ENCODE measurements around the gene EHBP1L1.

EHBP1L1 gene

DNA sequence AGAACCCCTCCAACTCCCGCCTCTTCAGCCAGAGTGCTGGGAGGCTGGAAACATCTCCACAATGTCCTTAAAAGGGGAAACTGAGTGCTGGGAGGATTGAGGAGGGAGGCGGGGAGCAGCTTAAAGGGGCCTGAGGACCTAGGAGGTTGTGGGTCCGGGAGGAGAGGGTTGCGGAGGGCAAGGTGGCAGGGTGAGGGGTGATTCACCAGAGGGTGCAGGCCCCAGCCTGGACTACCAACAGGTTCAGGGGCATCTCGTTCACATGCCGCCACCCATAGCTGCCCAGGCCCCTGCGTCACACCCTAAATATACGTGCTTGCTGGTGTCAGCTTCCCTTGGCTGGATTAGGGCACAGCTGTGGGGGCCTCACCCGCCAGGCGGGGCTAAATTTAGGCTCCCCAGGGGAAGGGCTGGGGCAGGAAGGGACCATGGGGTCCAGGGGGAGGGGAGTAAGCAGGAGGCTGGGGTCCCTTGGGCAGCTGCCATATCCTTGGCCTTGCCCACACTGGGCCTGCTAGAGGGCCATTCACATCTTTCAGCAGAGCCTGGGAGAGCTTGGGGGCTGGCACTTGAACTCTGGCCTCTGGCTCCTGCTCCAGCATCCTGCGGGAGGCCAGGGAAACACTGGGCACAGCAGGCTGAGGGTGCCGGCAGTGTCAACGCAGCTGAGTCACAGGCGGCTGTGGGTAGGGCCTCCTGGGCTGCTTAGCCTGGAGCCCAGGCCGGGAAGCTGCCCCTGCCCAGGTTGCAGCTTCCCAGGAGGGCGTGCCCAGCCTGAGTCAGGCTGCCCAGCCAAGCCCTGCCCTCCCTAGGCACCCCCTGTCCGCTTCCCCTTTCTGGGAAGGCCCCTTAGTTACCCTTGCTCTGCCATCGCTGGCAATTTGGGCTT, 1.3 kb downstream of the EHBP1L1 start:
- DNase-seq (ENCODE audit: low read depth in 1 of 2, low spot score in 1 of 2): no peak

DNA sequence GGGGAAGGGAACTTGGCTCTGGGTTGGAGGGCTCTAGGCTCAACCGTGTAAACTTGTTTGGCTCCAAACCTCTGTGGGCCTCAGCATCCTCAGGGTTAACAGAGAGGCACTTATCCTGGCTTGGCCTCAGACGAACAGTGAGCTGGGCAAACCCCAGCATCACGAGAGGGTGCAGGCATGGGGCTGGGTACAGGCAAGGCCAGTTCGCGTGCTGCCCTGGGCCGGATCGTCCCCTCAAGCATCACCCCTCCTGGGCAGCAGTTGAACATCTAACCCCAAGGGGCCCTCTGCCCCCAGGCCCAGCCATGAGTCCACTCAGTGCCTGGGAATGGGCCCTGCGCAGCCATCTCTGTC, 1.9 kb downstream of the EHBP1L1 start:
- DNase-seq (ENCODE audit: low read depth in 1 of 2, low spot score in 1 of 2): no peak

DNA sequence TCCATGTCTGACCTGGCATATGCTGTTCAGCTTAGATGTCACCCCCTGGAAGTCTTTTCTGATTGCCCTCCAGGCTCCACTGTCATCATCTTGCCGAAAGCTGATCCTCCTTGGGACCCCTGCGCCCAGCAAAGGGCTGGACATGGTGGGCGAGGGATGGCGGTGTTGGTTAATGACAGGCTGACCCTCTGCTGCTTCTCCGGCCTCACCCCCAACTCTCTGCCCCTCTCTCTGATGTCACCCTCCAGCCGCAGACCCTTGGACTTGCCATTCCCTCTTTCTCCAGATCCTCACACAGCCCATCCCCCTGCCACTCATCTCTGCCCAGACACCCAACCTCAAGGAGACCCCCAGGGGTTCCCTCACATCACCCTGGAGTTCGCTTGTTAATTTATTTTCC, 2.3 kb downstream of the EHBP1L1 start:
- no peak for DNase-seq (ENCODE audit: low read depth in 1 of 2, low spot score in 1 of 2)

DNA sequence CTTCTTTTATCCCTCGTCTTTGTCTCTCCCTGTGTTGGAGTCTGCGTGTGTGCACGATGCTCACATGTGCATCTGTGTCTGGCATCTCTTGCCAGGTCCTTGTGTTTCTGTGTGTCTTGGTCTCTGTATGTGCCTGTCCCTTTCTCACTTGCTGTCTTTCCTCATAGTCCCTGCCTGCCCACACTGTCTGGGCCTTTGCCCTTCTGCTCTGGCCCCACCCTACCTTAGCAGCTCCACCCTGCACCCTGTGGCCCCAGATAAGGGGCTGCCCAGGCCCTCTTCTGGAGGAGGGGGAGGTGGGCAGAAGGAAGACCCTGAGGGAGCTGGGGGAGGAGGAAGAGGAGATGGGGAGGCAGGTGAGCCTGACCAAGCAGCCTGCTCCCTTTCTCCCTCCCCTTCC, 2.8 kb downstream of the EHBP1L1 start:
- no peak for DNase-seq (ENCODE audit: low read depth in 1 of 2, low spot score in 1 of 2)

DNA sequence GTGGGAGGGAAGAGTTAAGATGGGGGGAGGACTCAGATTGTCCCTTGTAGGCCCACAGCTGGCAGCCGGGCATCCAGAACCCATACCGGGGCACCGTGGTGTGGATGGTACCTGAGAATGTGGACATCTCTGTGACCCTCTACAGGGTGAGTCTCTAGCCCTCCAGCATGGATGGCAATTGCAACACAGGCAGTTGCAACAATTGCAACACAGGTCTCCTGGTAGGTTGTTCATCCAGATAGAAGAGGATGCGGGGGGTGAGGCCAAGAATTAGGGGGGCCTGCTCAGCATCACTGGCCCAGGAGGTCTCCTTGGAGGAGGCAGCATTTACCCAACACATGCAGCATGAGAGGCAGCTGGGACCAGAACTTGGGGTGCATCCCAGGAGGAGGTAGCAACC, 3.4 kb downstream of the EHBP1L1 start:
- no peak for DNase-seq (ENCODE audit: low read depth in 1 of 2, low spot score in 1 of 2)

DNA sequence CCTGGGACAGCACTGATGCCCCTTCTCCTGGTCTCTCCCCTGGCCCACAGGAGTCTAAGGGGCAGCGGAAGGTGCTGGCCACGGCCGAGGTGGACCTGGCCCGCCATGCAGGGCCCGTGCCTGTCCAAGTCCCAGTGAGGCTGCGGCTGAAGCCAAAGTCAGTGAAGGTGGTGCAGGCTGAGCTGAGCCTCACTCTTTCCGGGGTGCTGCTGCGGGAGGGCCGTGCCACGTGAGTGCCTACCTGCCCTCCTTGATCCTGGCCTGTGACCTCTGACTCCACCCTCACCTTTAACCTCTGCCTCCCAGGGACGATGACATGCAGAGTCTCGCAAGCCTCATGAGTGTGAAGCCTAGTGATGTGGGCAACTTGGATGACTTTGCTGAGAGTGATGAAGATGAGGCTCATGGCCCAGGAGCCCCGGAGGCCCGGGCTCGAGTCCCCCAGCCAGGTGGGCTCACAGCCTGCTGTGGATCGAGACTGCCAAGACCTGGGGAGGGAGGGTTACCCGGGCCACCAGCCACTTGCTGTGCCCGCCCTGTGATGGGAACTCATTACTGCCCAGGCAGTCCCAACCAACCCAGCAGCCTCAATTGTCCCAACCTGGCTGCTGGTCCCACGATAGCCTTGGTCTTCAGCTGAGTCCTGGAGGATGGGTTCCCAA, 4.3 kb downstream of the EHBP1L1 start:
- DNase-seq (ENCODE audit: low read depth in 1 of 2, low spot score in 1 of 2): no peak

DNA sequence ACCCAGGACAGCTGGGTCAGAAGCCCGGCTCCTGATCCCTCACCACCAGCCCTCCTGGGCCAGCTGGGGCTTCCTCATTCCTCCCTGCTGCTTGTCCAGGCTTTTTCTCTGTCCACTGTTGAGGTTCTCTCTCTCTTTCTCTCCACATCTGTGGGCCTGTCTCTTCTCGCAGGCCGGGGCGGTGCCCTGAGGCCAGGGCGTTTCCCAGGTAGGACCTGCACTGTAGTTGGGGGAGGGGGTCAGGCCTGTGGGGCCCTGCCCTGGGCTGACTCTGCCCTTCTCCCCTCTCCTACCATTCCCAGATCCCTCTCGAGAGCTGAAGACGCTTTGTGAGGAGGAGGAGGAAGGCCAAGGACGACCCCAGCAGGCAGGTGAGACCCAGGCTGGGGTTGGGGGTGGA, 4.9 kb downstream of the EHBP1L1 start:
- no peak for DNase-seq (ENCODE audit: low read depth in 1 of 2, low spot score in 1 of 2)

DNA sequence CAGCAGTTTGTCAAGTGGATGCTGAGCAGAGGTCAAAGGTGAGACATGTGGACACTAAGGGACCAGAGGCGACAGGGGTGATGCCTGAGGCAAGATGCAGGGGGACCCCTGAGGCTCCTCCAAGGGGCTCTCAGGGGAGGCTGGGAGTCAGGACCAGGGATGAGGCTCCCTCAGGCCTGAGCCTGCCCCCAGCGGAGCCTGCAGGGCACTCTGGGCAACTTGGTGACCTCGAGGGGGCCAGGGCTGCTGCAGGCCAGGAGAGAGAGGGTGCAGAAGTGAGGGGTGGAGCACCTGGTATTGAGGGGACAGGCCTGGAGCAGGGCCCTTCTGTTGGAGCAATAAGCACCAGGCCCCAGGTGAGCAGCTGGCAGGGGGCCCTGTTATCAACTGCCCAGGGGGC, 6.1 kb downstream of the EHBP1L1 start:
- DNase-seq (ENCODE audit: low read depth in 1 of 2, low spot score in 1 of 2): no peak

DNA sequence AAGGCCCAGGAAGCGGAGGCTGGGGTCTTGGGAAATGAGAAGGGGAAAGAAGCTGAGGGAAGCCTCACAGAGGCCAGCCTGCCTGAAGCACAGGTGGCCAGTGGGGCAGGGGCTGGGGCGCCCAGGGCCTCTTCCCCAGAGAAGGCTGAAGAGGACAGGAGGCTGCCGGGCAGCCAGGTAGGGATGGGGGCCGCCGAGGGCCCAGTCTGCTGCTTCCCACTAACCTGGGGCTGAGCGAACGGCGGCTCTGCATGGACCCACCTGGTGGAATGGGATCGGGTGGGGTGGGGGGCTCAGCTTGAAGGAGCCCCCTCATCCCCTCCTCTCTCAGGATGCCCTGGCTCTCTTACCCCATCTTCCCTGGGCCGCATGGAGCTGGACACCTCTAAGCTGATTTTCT, 7.7 kb downstream of the EHBP1L1 start:
- DNase-seq (ENCODE audit: low read depth in 1 of 2, low spot score in 1 of 2): no peak

DNA sequence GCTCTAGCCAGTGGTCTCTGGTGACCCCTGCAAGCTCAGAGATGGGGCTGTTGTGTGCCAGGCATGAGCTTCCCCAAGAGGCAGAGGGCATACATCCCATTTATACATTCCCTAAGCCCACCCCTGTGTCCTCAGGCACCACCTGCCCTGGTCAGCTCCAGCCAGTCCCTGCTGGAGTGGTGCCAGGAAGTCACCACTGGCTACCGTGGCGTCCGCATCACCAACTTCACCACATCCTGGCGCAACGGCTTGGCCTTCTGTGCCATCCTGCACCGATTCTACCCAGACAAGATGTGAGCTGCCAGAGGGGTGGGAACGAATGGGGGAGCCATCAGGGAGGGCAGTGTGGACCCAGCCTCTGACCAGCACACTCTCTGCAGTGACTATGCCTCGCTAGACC, 8.3 kb downstream of the EHBP1L1 start:
- no peak for DNase-seq (ENCODE audit: low read depth in 1 of 2, low spot score in 1 of 2)

DNA sequence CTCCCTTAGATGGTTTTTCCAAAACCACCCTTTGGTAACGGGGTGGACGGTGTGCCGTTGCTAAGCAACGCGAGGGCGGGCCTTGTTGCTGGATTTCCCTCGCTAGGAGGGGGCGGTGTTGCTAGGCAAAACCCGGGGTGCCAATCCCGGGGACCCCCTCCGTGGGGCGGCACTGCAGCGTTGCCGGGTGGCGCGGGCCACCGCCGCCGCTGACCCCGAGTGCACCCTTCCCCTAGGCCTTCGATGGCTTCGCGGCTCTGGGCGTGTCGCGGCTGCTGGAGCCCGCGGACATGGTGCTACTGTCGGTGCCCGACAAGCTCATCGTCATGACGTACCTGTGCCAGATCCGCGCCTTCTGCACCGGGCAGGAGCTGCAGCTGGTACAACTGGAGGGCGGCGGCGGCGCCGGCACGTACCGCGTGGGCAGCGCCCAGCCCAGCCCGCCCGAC, 8.9 kb downstream of the EHBP1L1 start:
- no peak for DNase-seq (ENCODE audit: low read depth in 1 of 2, low spot score in 1 of 2)

DNA sequence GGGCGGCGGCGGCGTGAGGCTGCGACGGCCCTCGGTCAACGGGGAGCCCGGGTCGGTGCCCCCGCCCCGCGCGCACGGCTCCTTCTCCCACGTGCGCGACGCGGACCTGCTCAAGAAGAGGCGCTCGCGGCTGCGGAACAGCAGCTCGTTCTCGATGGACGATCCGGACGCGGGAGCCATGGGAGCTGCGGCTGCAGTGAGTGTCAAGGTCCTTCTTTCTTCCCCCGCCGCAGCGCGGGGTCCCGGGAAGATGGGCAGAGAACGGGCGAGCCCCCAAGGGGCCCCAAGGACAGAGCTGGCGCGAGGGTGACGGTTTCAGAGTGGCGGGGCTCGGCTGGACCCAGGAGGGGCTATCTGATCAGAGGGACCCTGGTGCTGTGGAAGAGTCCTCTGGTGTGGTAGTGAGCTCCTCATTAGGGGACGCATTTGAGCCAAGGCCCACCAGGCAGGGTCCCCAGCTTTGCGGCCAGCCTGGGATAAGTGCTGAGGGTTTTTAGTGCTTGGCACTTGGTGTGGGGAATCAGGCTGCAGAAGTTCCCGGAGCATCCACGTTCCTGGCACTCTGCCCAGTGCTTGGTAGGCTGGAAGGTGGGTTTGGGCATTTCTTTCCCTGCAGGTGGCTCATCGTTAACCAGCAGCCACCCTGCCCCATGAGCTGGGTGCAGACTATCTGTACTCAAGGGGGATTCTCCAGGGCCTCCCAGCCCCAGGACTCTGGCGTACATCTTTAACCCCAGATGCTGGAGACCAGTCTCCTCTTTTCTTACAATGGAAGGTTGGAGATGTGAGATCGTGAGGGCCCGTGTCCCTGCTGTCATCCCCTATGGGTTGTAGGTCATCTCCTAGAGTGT, 9.8 kb downstream of the EHBP1L1 start:
- DNase-seq (ENCODE audit: low read depth in 1 of 2, low spot score in 1 of 2): no peak

DNA sequence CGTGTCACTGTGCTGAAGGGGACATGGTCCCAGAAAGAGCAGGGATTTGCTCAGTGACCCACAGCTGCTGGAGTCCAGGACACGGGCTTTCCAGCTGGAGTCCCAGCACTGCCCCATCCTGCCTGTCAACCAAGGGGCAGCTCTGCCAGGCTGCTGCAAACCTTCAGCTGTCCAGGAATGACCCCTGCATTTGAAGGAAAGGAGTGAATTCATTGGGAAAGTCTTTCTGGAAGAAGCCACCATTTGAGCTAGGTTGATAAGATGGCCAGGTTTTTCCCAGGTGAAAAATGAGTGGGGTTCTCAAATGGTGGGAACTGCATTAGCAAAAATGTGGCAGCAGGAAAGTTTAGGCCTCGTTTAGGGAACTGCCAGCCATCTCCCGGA, 10.4 kb downstream of the EHBP1L1 start:
- no peak for DNase-seq (ENCODE audit: low read depth in 1 of 2, low spot score in 1 of 2)

DNA sequence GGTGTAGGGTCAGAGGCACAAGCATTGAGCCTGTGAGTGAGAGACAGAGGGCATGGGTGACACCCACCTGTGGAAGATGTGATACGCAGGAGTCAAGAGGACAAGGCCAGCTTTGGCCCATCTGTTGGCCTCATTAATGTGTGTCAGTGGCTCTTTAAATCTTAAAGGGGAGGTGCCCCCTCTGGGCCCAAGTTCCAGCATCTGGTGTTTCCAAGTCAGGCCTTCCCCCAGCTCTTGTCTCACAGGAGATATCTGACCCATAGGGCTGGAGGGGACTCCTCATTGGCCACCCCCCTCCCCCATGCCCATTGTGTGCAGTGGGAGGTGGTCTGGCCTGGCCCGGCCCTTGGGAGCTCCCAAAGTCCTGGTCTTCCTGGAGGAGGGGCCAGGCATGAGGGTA, 10.8 kb downstream of the EHBP1L1 start:
- no peak for DNase-seq (ENCODE audit: low read depth in 1 of 2, low spot score in 1 of 2)

DNA sequence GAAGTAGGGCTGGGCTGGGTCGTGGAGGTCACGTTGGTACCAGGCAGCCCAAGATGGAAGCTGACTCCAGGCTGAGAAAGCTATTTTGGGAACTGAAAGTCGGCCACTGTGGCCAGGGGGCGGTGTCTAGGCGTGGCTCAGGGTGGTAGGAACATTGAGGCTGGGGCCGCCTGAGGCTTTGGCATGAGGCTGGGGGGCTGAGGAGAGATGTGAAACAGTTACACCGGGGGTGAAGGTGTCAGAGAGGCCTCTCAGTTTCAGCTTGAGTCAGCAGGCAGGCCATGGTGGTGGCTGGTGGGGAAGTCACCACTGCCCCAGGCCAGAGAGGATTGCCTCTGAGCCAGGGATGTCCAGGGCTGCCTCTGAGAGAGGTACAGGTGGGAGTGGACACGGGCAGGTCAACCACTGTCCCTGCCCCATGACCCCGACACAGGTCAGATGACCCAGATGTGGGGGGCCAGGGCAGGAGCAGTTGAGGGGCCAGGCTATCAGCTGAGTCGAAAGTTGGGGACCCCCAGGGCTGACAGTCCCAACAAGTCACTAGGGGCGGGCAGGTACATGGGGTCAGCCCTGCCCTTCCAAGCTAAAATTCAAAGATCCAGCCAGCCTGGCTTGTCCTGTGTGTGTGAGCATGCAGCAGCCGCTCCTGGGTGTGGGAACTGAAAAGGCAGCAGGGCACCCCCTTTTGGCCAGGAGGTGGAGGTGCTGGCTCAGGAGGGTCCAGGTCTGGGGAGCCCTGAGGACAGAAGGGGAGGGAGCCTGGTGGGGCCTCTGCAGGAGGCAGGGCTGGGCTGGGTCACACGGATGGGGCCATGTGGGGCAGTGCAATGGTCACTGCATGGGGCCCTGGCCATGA, 12.6 kb downstream of the EHBP1L1 start:
- peak in 1 of 2 donors; percentile 68 for DNase-seq (ENCODE audit: low read depth in 1 of 2, low spot score in 1 of 2)

DNA sequence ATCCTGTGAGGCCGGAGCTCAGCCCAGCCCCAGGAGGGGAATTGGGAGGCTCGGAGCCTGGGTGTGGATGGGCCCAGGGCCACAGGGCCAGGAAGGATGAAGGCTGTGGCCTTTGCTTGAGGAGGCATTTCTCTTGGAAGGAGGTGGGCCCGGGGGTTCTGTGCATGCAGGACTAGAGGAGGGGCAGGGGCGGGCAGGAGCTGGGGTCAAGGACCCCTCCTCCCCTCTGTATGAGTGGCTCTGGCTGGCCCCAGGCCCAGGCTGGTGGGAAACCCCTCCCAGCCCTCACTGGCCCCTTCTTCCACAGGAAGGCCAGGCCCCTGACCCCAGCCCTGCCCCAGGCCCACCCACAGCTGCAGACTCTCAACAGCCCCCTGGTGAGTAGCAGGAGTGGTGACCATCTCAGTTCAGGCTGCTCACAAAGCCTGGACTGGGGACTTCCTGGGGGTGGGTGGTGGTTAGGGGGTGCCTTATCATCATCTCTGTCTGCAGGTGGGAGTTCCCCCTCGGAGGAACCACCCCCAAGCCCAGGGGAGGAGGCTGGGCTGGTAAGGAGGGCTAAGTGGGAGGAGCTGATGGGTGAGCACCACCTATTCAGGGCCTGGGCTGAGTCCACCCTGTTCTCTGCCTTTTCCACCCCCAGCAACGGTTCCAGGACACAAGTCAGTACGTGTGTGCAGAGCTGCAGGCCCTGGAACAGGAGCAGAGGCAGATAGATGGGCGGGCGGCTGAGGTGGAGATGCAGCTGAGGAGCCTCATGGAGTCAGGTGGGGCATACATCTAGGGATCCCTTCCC, 13.8 kb downstream of the EHBP1L1 start:
- no peak for DNase-seq (ENCODE audit: low read depth in 1 of 2, low spot score in 1 of 2)

DNA sequence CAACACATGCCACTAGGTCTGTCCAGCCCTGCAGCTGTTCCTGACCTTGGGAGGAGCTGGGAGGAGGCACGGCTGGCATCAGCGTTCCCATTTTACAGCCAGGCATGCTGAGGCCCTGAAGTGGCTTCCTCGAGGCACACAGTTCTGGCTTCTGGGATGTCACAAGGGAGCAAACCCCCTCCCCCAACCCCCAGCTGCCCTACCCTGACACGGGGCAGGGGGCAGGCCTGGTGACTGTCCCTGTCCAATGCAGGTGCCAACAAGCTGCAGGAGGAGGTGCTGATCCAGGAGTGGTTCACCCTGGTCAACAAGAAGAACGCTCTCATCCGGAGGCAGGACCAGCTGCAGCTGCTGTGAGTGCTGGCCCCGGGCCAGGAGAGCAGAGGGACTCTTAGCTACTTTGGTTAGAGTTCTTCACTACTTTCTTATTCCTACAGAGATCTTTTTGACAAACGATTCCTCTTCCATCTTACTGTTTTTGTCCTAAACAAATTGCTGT, 14.4 kb downstream of the EHBP1L1 start:
- no peak for DNase-seq (ENCODE audit: low read depth in 1 of 2, low spot score in 1 of 2)

DNA sequence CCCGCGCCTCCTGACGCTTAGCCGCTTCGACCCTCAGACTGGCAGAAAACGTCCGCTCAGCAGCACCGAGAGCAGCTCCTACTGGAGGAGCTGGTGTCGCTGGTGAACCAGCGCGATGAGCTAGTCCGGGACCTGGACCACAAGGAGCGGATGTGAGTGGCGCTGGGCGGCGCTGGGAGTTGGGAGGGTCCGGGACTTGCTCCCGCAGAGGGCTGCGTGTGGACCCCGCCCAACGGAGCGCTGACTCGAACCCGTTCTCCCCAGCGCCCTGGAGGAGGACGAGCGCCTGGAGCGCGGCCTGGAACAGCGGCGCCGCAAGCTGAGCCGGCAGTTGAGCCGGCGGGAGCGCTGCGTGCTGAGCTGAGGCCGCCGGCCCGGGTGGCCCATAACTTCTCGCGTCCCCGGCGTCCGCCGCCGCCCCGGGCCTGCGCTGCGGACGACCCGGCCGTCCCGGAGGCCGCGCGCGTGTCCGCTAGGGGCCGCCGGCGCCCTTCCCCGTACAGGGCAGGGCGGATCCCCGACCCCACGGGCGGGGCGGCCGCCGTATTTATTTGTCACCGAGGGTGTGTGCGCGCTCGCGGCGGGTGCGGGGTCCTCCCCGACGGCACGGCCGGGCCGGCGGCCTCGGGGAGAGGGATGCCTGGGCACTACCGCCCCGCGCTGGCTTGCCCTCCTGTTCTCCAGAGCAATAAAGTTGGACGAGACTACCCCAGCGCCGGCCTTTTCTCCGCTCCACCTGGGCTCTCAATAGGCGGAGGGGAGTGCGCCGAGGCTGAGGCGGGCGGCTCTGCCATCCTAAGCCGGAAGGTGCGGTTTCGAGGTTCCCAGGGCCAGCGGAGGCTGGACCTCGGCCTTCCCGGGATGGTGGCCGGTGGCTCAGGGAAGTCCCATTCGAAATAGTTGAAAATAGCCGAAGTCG, 16.3 kb downstream of the EHBP1L1 start:
- DNase-seq (ENCODE audit: low read depth in 1 of 2, low spot score in 1 of 2): no peak
